HG03025 (cell line): ENCODE data around the gene PMPCA.

Experiments
- ATAC-seq: cut with Tn5 transposase; IDR thresholded peaks from one replicate; pipeline ENCODE4 v1.9.1; 2021; ENCODE audit warnings: mild to moderate bottlenecking, moderate library complexity; ENCODE audit not compliant: unreplicated experiment, low FRiP score

The PMPCA gene

GRCh38 chr9:136451221-136451877 is 40.9 kb downstream of the PMPCA start:
- ATAC-seq = no peak

GRCh38 chr9:136453326-136453725 is 42.9 kb downstream of the PMPCA start:
- ATAC-seq = no peak

- no peak for ATAC-seq
Observed at GRCh38 chr9:136454026-136454796, 43.8 kb downstream of the PMPCA start.

- ATAC-seq = no peak
Observed at GRCh38 chr9:136455043-136456002, 44.9 kb downstream of the PMPCA start.

- ATAC-seq = no peak
Observed at GRCh38 chr9:136456258-136456657, 45.8 kb downstream of the PMPCA start.

- no peak for ATAC-seq
Observed at GRCh38 chr9:136457326-136457725, 46.9 kb downstream of the PMPCA start.

- ATAC-seq = no peak
Observed at GRCh38 chr9:136459425-136459824, 49.0 kb downstream of the PMPCA start.

GRCh38 chr9:136460772-136461325 is 50.4 kb downstream of the PMPCA start:
- ATAC-seq = no peak

- no peak for ATAC-seq
Observed at GRCh38 chr9:136462664-136463063, 52.2 kb downstream of the PMPCA start.

GRCh38 chr9:136463578-136463977 is 53.1 kb downstream of the PMPCA start:
- no peak for ATAC-seq

GRCh38 chr9:136464241-136464640 is 53.8 kb downstream of the PMPCA start:
- no peak for ATAC-seq

- no peak for ATAC-seq
Observed at GRCh38 chr9:136465500-136466154, 55.2 kb downstream of the PMPCA start.

- ATAC-seq = no peak
Observed at GRCh38 chr9:136466155-136466541, 55.7 kb downstream of the PMPCA start.

GRCh38 chr9:136467766-136468165 is 57.3 kb downstream of the PMPCA start:
- ATAC-seq = no peak

GRCh38 chr9:136470356-136470755 is 59.9 kb downstream of the PMPCA start:
- no peak for ATAC-seq

- no peak for ATAC-seq
Observed at GRCh38 chr9:136470792-136471469, 60.5 kb downstream of the PMPCA start.

- ATAC-seq = no peak
Observed at GRCh38 chr9:136471802-136472487, 61.5 kb downstream of the PMPCA start.

- no peak for ATAC-seq
Observed at GRCh38 chr9:136472640-136473353, 62.3 kb downstream of the PMPCA start.
